AML-193 (cell line): Measurements from ENCODE around the gene DKK1.
A peak's percentile ranks its signal among the peaks of the same experiment; 100 is the strongest.

Experiments
- DNase-seq, 2 experiments: peaks; one replicate each; lab custom pipeline; 2025; lab: John Stamatoyannopoulos, UW

The DKK1 gene

GRCh38 chr10:52313933-52314821 lies at the start of gene DKK1:
Gene DKK1 (plus strand): TSS chr10:52314281. CDS start chr10:52314435, 154 bp downstream.
- DNase-seq = no peak

- DNase-seq = no peak
These were observed 48.8 kb upstream of the DKK1 start for GRCh38 chr10:52265131-52265926.

GRCh38 chr10:52266858-52267257 lies 47.2 kb upstream of the DKK1 start:
- DNase-seq = no peak

- no peak for DNase-seq
These were observed 45.3 kb upstream of the DKK1 start for GRCh38 chr10:52268790-52269189.

GRCh38 chr10:52269233-52269632 lies 44.8 kb upstream of the DKK1 start:
- DNase-seq = no peak

- DNase-seq = no peak
These were observed 37.9 kb upstream of the DKK1 start for GRCh38 chr10:52276163-52276562.

GRCh38 chr10:52276986-52277385 lies 37.1 kb upstream of the DKK1 start:
- DNase-seq = no peak

GRCh38 chr10:52279546-52279945 lies 34.5 kb upstream of the DKK1 start:
- DNase-seq = no peak

GRCh38 chr10:52280051-52280450 lies 34.0 kb upstream of the DKK1 start:
- DNase-seq = no peak

GRCh38 chr10:52283174-52283573 lies 30.9 kb upstream of the DKK1 start:
- DNase-seq = no peak

- no peak for DNase-seq
These were observed 29.6 kb upstream of the DKK1 start for GRCh38 chr10:52284416-52285013.

- DNase-seq = no peak
These were observed 26.2 kb upstream of the DKK1 start for GRCh38 chr10:52287866-52288265.

- DNase-seq = no peak
These were observed 16.3 kb upstream of the DKK1 start for GRCh38 chr10:52297747-52298146.

- DNase-seq = no peak
These were observed 13.3 kb upstream of the DKK1 start for GRCh38 chr10:52300599-52301277.

- DNase-seq = peak; percentile 23 to 28
These were observed 5.6 kb upstream of the DKK1 start for GRCh38 chr10:52308251-52309031.

- DNase-seq = no peak
These were observed 1.2 kb upstream of the DKK1 start for GRCh38 chr10:52312942-52313255.

- no peak for DNase-seq
These were observed 687 bp upstream of the DKK1 start for GRCh38 chr10:52313256-52313932.

GRCh38 chr10:52314822-52315552 lies 906 bp downstream of the DKK1 start:
- DNase-seq = no peak

- DNase-seq = no peak
These were observed 1.9 kb downstream of the DKK1 start for GRCh38 chr10:52316001-52316400.

GRCh38 chr10:52316500-52316899 lies 2.4 kb downstream of the DKK1 start:
- DNase-seq = no peak
